Left lung (tissue), 14 donors: ENCODE results near the gene ANO3. TPM values are rescaled to one million over a fixed set of nuclear protein-coding genes. Genes with fewer than 3 reads are reported as not detected.

Experiments
- ATAC-seq: fragments of 200-7000 bp; cut with Tn5 transposase; one replicate; pipeline ENCODE4 v1.9.1; 2020; ENCODE audit warnings: moderate library complexity
- DNase-seq, 4 donors: peaks; one replicate each; pipeline ENCODE4 v3.0.0-alpha.2; 2013 to 2020
- H3K27ac ChIP-seq, 2 donors: fragments of 200-600 bp; sonication (generic) in 1 of 2; one replicate each; pipeline versions ENCODE4 v1.5.0 to v1.8.0; 2020 to 2021
- H3K27me3 ChIP-seq, 2 donors: fragments of 200-600 bp; sonication (generic) in 1 of 2; one replicate each; pipeline versions ENCODE4 v1.5.0 to v1.8.0; 2020 to 2021
- H3K36me3 ChIP-seq, 2 donors: fragments of 200-600 bp; sonication (generic) in 1 of 2; one replicate each; pipeline versions ENCODE4 v1.5.0 to v1.8.0; 2020 to 2021
- H3K4me1 ChIP-seq, 2 donors: fragments of 200-600 bp; one replicate each; pipeline ENCODE4 v1.8.0; 2021
- H3K4me3 ChIP-seq, 2 donors: fragments of 200-600 bp; sonication (generic) in 1 of 2; one replicate each; pipeline versions ENCODE4 v1.5.0 to v1.8.0; 2020 to 2021; ENCODE audit warnings: mild to moderate bottlenecking in 1 of 2
- H3K9me3 ChIP-seq, 2 donors: fragments of 200-600 bp; sonication (generic) in 1 of 2; one replicate each; pipeline versions ENCODE4 v1.5.0 to v1.8.0; 2020 to 2021
- CTCF ChIP-seq, 2 donors: fragments of 200-600 bp; sonication (generic) in 1 of 2; IDR thresholded peaks; one replicate each; pipeline versions ENCODE4 v1.5.0 to v1.8.0; 2021; ENCODE audit warnings: antibody characterized with exemption in 2 of 2
- intact Hi-C, 2 donors: fragments of 100-400 bp; cut with DNase I; formaldehyde crosslinking; loops; one replicate each; pipeline versions ENCODE4 v1.11.2 to v1.14.2; 2022
- long read RNA-seq, 12 donors: library from polyadenylated mRNA in 2 of 12; unstranded in 2 of 12; transcript quantifications; one replicate each; pipeline ENCODE4 v2.0.0 and lab custom pipeline, GENCODE V29; 2019 to 2026
- polyA plus RNA-seq, 6 donors: library from polyadenylated mRNA; unstranded; fragments of 120-200 nt; gene quantifications; one replicate each; pipeline ENCODE4 v1.2.1, GENCODE V29; 2013; ENCODE audit not compliant: insufficient read length in 6 of 6
- total RNA-seq, 2 donors: library from RNA; stranded (reverse); fragmentation: NEBNext Ultra II Directional; extraction: Animal tissue kit (Norgen Biotek cat#: 25700); gene quantifications; one replicate each; pipeline ENCODE4 v1.2.1, GENCODE V29; 2021
- donor health status: DM: no; HTN: yes; CAD: no.
- donor health status: DM: no; HTN: no; CAD: no.

Gene ANO3
- total RNA-seq (under 1 TPM; 0.31 to 0.67 TPM), polyA plus RNA-seq (1 to 10 TPM in 1 of 6 donors, under 1 TPM in 5; 0.31 to 1.4 (median 0.56) TPM)
- long read RNA-seq, donor 1: 0 reads
- long read RNA-seq, donor 2: 0 reads
- long read RNA-seq, donor 3: 0 reads
- long read RNA-seq, donor 4: 0 reads
- long read RNA-seq, donor 5: 0 reads
- long read RNA-seq, donor 6: 0 reads
- long read RNA-seq, donor 7: 0 reads
- long read RNA-seq, donor 8: 0 reads
- long read RNA-seq, donor 9: 0 reads
- long read RNA-seq, donor 10: 0 reads
- long read RNA-seq, donor 11, full-length matches to known transcripts: 1 of 1 reads
- long read RNA-seq, donor 11, partial matches to known transcripts: 0 of 1 reads
- long read RNA-seq, donor 11, other reads (novel, unspliced or antisense): 0 of 1 reads
- long read RNA-seq, donor 12: 0 reads

GRCh38 chr11:26331911-26332571 lies at the start of gene ANO3:
Gene ANO3 (plus strand): TSS chr11:26332130. CDS start chr11:26332276, 146 bp downstream.
- peak in 1 of 2 donors; percentile 37 for TF ChIP-seq CTCF (IDR thresholded peaks at IDR 0.05)
- H3K9me3 ChIP-seq: no peaks in the 10 kb centered on the region
- H3K4me1 ChIP-seq: peaks cover 0 to 7% of the 10 kb centered on the region in 2 donors
- H3K27ac ChIP-seq: no peak within 1 kb of the TSS
- DNase-seq (peak; percentile 53 to 87 (median 82)), ATAC-seq (peak; percentile 99)
- peak within 1 kb of the TSS in 1 of 2 donors; percentile 4 for H3K4me3 ChIP-seq
- intact Hi-C loops: no loop called here
- H3K36me3 ChIP-seq: no peaks in the 10 kb centered on the region
- H3K27me3 ChIP-seq: peaks cover 0 to 45% of the 10 kb centered on the region in 2 donors

DNA sequence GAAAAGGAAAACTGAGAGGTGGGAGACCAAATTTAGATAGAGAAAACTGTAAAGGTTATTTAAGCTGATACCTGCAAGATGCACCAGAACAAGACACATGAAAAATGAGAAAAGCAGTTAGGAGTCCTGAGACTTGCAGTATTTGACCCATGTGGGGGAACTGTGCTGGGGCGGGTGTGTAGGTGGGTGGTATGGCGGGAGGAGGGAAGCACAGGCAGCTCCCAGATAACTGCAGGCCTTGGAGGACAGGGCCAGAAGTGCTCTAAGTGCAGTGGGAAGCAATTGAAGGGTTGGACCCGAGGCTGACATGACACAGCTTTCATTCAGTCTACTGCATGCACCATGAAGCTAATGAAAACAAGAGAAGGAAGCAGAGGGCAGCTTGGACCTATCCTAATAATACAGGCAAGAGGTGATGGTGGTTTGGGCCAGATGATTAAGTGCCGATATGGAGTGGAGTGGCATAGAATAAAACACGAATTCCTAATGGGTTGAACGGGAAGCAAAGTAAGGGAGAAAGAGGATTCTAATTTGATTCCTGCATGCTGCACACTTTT lies 48.0 kb upstream of the ANO3 start:
- H3K4me3 ChIP-seq: peak overlapping the region in 1 of 2 donors; percentile 26
- ATAC-seq: peak; percentile 27
- no peak for TF ChIP-seq CTCF (IDR thresholded peaks at IDR 0.05)
- peaks cover 0 to 5% of the 10 kb centered on the region in 2 donors for H3K27me3 ChIP-seq
- intact Hi-C loops: no loop called here
- H3K4me1 ChIP-seq: no peaks in the 10 kb centered on the region
- H3K36me3 ChIP-seq: no peaks in the 10 kb centered on the region
- H3K27ac ChIP-seq: no peak overlapping the region
- peak in 1 of 4 donors; percentile 19 for DNase-seq
- H3K9me3 ChIP-seq: no peaks in the 10 kb centered on the region

DNA sequence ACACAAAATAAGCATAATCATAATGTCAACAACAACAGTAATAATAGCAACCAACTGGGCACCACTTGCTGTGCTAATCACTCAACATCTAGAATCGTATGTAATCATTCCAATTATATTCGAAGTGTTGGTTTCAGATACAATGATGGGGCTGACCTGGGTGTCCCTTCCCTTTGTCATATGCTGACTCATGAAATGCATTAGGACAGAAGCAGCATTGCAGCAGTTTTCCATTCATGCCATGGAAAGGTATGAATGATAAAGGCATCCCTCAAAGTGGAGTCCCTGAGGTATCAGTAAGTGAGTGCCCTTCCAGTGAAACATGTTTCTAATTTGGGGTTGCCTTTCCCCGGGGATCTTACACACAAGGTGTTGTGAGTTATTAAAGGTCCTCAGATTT lies 46.3 kb upstream of the ANO3 start:
- Histone ChIP-seq H3K4me3 (no peak overlapping the region), H3K36me3 (no peaks in the 10 kb centered on the region), H3K9me3 (no peaks in the 10 kb centered on the region), H3K27me3 (peaks cover 0 to 5% of the 10 kb centered on the region in 2 donors), H3K4me1 (no peaks in the 10 kb centered on the region), H3K27ac (no peak overlapping the region)
- DNase-seq: no peak
- no peak for ATAC-seq
- intact Hi-C loops: no loop called here
- TF ChIP-seq CTCF (IDR thresholded peaks at IDR 0.05): no peak

- intact Hi-C loops: no loop called here
- H3K27me3 ChIP-seq: peaks cover 0 to 5% of the 10 kb centered on the region in 2 donors
- H3K36me3 ChIP-seq: no peaks in the 10 kb centered on the region
- H3K9me3 ChIP-seq: no peaks in the 10 kb centered on the region
- ATAC-seq (peak; percentile 47), DNase-seq (peak in 1 of 4 donors; percentile 26)
- H3K27ac ChIP-seq: no peak overlapping the region
- no peak overlapping the region for H3K4me3 ChIP-seq
- TF ChIP-seq CTCF (IDR thresholded peaks at IDR 0.05): peak in 1 of 2 donors; percentile 12
- no peaks in the 10 kb centered on the region for H3K4me1 ChIP-seq
Measured at GRCh38 chr11:26286472-26287066, 45.4 kb upstream of the ANO3 start.
